Cardiac muscle cell (in vitro differentiated cells and primary cell): ENCODE results near the gene TFPT. TPM values are rescaled to one million over a fixed set of nuclear protein-coding genes. Genes with fewer than 3 reads are reported as not detected.
A peak's percentile ranks its signal among the peaks of the same experiment; 100 is the strongest.

ENCODE experiments used
- DNase-seq, 2 donors: peaks; one replicate each; pipeline versions ENCODE4 v3.0.0 to v3.0.0-alpha.2; 2010 to 2017; ENCODE audit warnings: low read depth in 1 of 2, low spot score in 1 of 2
- H3K27ac ChIP-seq: fragments of 200-600 bp; sonication (generic); 2 replicates; pipeline ENCODE4 v1.5.1; 2016
- H3K27me3 ChIP-seq: fragments of 200-600 bp; sonication (generic); 2 replicates; pipeline ENCODE4 v1.6.0; 2016; ENCODE audit warnings: control low read depth
- H3K36me3 ChIP-seq: fragments of 200-600 bp; sonication (generic); 2 replicates; pipeline ENCODE4 v1.5.1; 2016; ENCODE audit warnings: control low read depth
- H3K4me1 ChIP-seq: fragments of 200-600 bp; sonication (generic); 2 replicates; pipeline ENCODE4 v1.8.1; 2017; ENCODE audit warnings: low read depth, mild to moderate bottlenecking, mixed run types
- H3K4me3 ChIP-seq: fragments of 200-600 bp; sonication (generic); 2 replicates; pipeline ENCODE4 v1.5.1; 2016; ENCODE audit warnings: mild to moderate bottlenecking
- H3K9me3 ChIP-seq: fragments of 200-600 bp; sonication (generic); 2 replicates; pipeline ENCODE4 v1.5.1; 2017; ENCODE audit warnings: low read depth, mild to moderate bottlenecking, control low read depth
- polyA plus RNA-seq: library from polyadenylated mRNA; unstranded; fragments of >200 nt; fragmentation: Nextera tagmentation; extraction: Ambion mirVana; gene quantifications from 2 replicates; pipeline ENCODE4 v1.2.1, GENCODE V29; 2016
- total RNA-seq: library from RNA; depleted of rRNA; stranded (reverse); fragments of >200 nt; gene quantifications from 2 replicates; pipeline ENCODE4 v1.2.3, GENCODE V29; 2016
- TF ChIP-seq, protein P1 (sequence below): IDR thresholded peaks from 2 replicates; pipeline ENCODE4 v1.5.1; 2012; ENCODE audit warnings: low read depth, mild to moderate bottlenecking, low read length

Gene TFPT
- total and polyA plus RNA-seq, 2 experiments from 2014 or later: 27.5 to 32.1 TPM

DNA sequence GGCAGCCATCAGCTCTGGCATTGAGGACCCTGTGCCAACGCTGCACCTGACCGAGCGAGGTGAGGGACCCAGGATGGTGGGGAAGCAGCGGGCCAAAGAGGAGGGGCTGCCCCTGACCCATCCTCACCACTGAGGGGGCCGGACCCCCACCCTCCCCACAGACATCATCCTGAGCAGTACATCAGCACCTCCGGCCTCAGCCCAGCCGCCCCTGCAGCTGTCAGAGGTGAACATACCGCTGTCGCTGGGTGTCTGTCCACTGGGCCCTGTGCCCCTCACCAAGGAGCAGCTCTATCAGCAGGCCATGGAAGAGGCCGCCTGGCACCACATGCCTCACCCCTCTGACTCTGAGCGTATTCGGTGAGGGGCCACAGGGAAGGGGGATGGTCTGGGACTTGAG is 36.8 kb upstream of the TFPT start:
- DNase-seq: no peak
- TF ChIP-seq, protein P1, sequence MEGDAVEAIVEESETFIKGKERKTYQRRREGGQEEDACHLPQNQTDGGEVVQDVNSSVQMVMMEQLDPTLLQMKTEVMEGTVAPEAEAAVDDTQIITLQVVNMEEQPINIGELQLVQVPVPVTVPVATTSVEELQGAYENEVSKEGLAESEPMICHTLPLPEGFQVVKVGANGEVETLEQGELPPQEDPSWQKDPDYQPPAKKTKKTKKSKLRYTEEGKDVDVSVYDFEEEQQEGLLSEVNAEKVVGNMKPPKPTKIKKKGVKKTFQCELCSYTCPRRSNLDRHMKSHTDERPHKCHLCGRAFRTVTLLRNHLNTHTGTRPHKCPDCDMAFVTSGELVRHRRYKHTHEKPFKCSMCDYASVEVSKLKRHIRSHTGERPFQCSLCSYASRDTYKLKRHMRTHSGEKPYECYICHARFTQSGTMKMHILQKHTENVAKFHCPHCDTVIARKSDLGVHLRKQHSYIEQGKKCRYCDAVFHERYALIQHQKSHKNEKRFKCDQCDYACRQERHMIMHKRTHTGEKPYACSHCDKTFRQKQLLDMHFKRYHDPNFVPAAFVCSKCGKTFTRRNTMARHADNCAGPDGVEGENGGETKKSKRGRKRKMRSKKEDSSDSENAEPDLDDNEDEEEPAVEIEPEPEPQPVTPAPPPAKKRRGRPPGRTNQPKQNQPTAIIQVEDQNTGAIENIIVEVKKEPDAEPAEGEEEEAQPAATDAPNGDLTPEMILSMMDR: no peak
- Histone ChIP-seq H3K4me3 (no peak overlapping the region), H3K36me3 (peaks cover 65% of the 10 kb centered on the region), H3K27me3 (no peaks in the 10 kb centered on the region), H3K9me3 (no peaks in the 10 kb centered on the region), H3K27ac (no peak overlapping the region), H3K4me1 (no peaks in the 10 kb centered on the region)

DNA sequence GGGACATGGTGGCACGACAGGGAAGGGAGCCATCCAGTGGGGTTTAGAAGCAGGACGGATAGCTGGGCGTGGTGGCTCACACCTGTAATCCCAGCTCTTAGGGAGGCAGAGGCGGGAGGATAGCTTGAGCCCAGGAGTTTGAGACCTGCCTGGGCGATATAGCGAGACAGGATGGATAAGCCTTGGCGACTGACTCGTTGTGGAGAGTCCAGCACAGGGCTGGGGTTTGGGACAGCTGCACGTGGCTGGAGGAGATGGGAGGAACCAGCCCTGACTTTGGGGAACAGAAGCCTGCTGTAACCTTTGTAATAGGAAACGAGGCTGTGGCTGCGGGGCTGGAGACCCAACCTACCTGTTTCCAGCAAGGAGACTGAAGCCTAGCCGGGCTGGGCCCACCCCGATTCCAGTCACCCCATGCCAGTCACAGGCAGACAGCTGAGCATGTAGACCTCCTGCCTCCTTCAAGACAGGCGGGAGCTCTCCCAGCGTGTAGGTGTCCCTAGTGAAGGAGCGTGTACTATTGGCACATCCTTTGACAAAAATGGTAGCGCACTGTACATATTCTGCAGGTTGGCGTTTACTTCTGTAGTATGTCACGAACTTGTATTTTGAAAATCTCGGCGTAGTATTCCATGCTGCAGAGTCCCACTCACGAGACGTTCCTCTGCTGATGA is 36.0 kb upstream of the TFPT start:
- peaks cover 69% of the 10 kb centered on the region for H3K36me3 ChIP-seq
- no peak for DNase-seq
- H3K4me1 ChIP-seq: no peaks in the 10 kb centered on the region
- no peaks in the 10 kb centered on the region for H3K9me3 ChIP-seq
- no peak overlapping the region for H3K27ac ChIP-seq
- TF ChIP-seq, protein P1: no peak
- no peaks in the 10 kb centered on the region for H3K27me3 ChIP-seq
- H3K4me3 ChIP-seq: no peak overlapping the region

DNA sequence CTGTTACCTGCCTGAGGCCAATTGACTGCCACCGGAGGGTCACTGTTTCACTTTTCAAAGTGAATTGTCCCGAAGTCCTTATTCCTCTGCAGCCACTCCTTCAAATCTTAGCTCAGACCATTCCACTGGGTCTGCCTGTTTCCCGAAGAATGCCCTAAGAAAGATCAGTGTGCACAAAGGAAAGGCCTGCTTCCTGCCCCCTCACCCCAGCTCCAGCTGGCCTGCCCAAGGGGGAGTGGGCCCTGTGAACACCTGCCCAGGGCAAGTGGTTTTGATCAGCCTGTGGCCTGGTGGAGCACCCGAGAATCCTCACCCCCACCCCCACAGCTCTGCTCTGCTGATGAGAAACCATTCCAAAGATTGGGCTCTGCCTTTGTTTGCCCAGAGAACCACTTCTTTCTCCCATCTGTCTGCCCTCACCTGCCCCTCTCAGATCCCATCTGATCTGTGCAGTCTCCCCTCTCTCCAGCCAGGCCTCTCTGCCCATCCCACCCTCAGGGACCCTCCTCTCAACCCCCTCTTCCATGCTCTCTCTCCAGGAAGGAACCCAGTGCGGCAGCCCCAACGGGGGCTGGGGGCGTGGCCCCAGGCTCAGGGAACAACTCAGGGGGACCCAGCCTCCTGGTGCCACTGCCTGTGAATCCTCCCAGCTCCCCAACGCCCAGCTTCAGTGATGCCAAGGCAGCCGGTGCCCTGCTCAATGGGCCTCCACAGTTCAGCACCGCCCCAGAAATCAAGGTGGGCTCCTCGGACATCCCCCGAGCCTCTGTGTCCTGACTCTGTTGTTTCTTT is 33.8 kb upstream of the TFPT start:
- H3K4me3 ChIP-seq: no peak overlapping the region
- no peak for DNase-seq
- TF ChIP-seq, protein P1: no peak
- no peaks in the 10 kb centered on the region for H3K27me3 ChIP-seq
- H3K27ac ChIP-seq: no peak overlapping the region
- H3K36me3 ChIP-seq: peaks cover 77% of the 10 kb centered on the region
- H3K4me1 ChIP-seq: no peaks in the 10 kb centered on the region
- no peaks in the 10 kb centered on the region for H3K9me3 ChIP-seq

DNA sequence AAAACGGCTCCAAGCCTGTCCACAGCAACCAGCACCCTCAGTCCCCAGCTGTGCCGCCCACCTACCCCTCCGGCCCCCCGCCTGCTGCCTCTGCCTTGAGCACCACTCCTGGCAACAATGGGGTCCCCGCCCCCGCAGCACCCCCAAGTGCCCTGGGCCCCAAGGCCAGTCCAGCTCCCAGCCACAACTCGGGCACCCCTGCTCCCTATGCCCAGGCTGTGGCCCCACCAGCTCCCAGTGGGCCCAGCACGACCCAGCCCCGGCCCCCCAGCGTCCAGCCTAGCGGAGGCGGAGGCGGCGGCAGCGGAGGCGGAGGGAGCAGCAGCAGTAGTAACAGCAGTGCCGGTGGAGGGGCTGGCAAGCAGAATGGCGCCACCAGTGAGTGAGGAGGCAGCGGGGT is 32.7 kb upstream of the TFPT start:
- peaks cover 77% of the 10 kb centered on the region for H3K36me3 ChIP-seq
- H3K4me1 ChIP-seq: no peaks in the 10 kb centered on the region
- TF ChIP-seq, protein P1: no peak
- H3K27me3 ChIP-seq: no peaks in the 10 kb centered on the region
- no peak for DNase-seq
- no peak overlapping the region for H3K4me3 ChIP-seq
- no peak overlapping the region for H3K27ac ChIP-seq
- H3K9me3 ChIP-seq: no peaks in the 10 kb centered on the region

DNA sequence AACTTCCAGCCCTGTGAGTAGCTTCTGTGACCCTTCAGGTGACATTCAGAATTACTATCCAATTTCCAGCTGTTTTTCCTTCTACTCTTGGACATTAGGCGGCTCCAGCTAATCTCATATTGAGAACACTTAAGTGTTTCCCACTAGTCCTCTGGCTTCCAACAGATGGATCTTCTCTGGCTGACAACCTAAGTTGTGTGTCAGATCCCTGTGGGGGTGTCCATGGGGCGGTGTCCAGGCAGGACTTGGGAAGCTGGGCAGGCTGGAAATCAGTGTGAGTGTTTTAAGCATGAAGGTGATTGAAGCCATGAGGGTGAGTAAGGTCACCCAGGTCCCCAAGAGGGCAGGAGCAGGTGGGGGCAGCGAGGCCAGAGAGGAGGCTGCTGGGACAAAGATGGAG is 32.2 kb upstream of the TFPT start:
- peak in 1 of 2 donors; percentile 31 for DNase-seq
- TF ChIP-seq, protein P1: no peak
- peaks cover 77% of the 10 kb centered on the region for H3K36me3 ChIP-seq

More for the DNA sequence above, 32.2 kb upstream of the TFPT start:
- H3K4me3 ChIP-seq: no peak overlapping the region
- H3K4me1 ChIP-seq: no peaks in the 10 kb centered on the region
- no peaks in the 10 kb centered on the region for H3K9me3 ChIP-seq
- H3K27ac ChIP-seq: no peak overlapping the region
- H3K27me3 ChIP-seq: no peaks in the 10 kb centered on the region
